HG03457 (cell line): ENCODE results near the gene C20orf96.
"Not testable (repeated sequence)": the region's sequence is repeated elsewhere in the genome, so short reads cannot be mapped to it uniquely, and the experiment has no call there.

Source experiments
- ATAC-seq: cut with Tn5 transposase; IDR thresholded peaks from one replicate; pipeline ENCODE4 v1.9.1; 2021; ENCODE audit warnings: moderate number of reproducible peaks; ENCODE audit not compliant: unreplicated experiment

Gene C20orf96

DNA sequence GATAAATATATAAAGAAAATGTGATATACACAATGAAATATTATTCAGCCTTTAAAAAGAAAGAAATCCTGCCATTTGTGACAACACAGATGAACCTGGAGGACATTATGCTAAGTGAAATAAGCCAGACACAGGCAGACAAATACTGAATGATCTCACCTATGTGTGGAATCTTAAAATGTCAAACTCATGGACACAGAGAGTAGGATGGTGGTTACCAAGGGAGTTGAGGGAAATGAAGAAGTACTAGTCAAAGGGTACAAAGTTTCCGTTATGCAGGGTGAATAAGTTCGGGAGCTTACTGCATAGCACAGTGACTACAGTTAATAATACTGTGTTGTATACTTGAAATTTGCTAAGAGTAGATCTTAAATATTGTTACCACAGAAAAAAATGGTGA lies 47.6 kb downstream of the C20orf96 start:
- no peak for ATAC-seq

DNA sequence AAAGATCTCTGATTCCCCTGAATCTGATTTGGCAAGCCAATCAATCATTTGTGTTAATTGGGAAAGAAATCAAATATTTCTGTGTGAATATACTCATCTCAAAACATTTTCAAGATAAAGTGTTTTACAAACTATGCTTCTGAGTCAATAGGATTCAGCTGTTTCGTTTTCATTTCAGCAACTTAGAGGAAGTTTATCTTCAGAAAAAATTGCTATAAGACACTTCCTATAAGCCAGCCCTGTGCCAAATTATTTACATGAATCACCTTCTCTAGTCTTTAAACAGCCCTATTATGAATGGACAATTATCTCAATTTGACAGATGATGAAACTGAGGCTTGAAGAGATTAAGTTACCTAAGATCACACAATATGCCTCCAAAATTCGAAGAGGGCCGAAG lies 52.6 kb downstream of the C20orf96 start:
- ATAC-seq: no peak

DNA sequence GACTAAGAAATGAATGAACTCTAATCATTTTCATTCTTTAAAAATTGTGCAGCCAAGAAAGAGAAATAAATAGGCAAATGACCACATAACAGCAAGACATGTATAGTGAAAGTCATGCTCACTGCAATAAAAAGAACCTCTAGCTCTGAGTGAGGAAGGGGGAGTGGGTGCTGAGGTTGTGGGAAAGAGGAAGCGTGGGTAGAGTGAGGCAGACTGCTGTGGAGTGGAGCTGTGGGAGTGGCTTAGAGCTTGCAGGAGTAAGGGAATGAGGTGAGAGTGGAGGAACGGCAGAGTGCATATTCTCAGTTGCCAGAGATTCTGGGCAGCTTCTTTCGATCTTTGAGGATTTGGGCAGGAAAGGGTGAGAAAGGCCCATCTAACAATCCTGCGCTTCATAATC lies 53.1 kb downstream of the C20orf96 start:
- no peak for ATAC-seq

DNA sequence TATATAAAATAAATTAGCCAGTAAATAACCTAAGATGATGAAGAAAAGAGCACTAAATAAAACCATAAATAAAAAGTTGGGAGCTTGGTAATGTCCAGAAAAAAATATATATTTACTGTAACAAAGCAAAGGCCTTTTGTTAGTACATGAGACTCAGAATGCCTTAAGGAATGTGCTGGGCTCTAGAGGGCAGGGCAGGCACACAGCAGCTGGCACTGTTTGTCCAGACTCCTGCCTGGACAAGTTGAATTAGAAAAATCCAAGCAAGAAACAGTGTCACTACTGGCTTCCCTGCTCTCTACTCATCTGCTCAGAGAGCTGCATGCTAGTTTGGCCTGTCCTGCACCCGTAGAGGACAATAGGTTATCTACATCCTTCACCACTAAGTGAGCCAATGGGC lies 54.7 kb downstream of the C20orf96 start:
- no peak for ATAC-seq

DNA sequence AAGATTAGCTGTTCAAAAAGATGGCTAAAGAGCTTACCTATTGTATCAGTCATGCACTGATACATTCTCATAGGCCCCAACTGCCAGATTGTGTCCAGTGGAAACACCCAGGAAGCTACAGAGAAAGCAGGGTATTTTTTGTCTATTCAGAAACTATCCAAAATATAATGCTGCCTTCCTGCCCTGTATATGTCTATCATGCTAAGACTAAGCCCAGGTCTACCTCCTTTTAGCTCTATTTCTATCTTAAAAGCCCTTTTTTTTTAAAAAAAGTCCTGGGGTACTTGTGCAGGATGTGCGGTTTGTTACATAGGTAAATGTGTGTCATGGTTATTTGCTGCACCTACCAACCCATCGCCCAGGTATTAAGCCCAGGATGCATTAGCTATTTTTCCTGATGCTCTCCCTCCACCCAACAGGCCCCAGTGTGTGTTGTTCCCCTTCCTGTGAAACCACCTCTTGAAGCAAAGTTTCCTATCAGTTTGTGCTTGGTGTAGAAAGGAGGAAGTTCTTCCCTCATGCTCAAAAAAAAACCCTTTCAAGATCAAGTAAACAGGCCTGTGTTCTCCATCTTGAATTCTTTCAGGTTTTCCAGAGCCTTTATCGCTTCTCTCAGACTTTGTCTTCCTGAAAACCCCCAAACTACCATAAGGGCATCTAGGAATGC lies 63.0 kb downstream of the C20orf96 start:
- ATAC-seq: no peak

DNA sequence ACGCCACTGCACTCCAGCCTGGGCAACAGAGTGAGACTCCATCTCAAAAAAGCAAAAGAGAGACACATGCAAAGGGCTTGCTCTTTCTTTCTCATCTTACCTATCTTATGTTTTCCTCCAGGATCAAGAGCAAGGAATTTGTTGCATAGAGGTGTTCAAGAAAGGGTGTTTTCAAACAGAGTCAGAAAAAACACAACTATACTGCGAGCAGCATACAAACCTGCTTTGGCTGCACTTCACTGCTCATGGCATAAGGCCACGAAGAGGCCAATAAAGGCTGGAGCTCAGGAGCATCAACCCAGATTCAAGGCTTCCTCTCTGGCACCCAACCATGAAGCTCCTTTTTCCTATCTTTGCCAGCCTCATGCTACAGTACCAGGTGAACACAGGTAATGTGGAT lies 63.6 kb downstream of the C20orf96 start, which contains the start of gene DEFB129:
DEFB129 (plus strand) TSS at position 301 of the 400 bp plus-strand sequence; CDS start at position 332, 31 bp downstream.
- ATAC-seq: no peak

DNA sequence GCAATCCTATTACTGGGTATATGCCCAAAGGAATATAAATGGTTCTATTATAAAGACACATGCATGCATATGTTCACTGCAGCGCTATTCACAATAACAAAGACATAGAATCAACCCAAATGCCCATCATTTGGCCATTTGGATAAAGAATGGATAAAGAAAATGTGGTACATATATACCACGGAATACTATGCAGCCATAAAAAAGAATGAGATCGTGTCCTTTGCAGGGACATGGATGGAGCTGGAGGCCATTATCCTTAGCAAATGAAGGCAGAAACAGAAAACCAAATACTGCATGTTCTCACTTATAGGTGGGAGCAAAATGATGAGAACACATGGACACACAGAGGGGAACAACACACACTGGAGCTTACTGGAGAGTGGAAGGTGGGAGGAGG lies 64.7 kb downstream of the C20orf96 start:
- not testable (repeated sequence) for ATAC-seq

DNA sequence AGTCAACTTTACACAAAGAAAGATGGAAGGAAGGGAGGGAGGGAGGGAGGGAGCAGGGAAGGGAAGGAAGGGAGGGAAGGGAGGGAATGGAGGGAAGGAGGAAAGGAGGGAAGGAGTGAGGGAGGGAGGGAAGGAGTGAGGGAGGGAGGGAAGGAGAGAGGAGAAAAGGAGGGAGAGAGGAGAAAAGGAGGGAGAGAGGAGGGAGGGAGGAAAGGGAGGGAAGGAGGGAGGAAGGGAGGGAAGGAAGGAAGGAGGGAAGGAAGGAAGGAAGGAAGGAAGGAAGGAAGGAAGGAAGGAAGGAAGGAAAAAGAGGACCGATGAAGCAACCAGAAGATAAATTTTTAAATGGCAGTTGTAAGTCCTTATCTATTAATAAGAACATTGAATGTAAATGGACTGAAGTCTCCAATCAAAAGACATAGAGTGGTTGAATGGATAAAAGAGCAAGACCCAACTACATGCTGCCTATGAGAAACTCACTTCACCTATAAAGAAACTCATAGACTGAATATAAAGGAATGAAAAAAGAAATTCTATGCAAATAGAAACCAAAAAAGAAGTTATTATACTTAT lies 69.2 kb downstream of the C20orf96 start:
- ATAC-seq: no peak
